Liver (tissue), 9 donors: ENCODE data around the gene IL21R. TPM values are rescaled to one million over a fixed set of nuclear protein-coding genes. Genes with fewer than 3 reads are reported as not detected.
"Not testable (repeated sequence)": the region's sequence is repeated elsewhere in the genome, so short reads cannot be mapped to it uniquely, and the experiment has no call there.

ENCODE experiments used
- DNase-seq: peaks from one replicate; pipeline ENCODE4 v3.0.0-alpha.2; 2017; ENCODE audit warnings: low spot score
- H3K27ac ChIP-seq, 2 donors: one replicate each; pipeline ENCODE4 v1.7.0; 2013; ENCODE audit warnings: inconsistent platforms in 2 of 2, low read length in 2 of 2, control low read depth in 1 of 2, low read depth in 1 of 2, mild to moderate bottlenecking in 1 of 2
- H3K27me3 ChIP-seq, 4 donors: one replicate each; pipeline versions ENCODE4 v1.6.1 to v1.7.0; 2013; ENCODE audit warnings: low read length in 3 of 4, inconsistent platforms in 1 of 4, mild to moderate bottlenecking in 1 of 4, moderate library complexity in 1 of 4; ENCODE audit not compliant: control insufficient read depth in 4 of 4, insufficient read depth in 4 of 4
- H3K36me3 ChIP-seq, 4 donors: one replicate each; pipeline versions ENCODE4 v1.6.1 to v1.7.0; 2013; ENCODE audit warnings: low read length in 3 of 4, mild to moderate bottlenecking in 3 of 4, low read depth in 1 of 4, moderate library complexity in 1 of 4; ENCODE audit not compliant: control insufficient read depth in 4 of 4, insufficient read depth in 3 of 4
- H3K4me1 ChIP-seq, 4 donors: one replicate each; pipeline versions ENCODE4 v1.6.1 to v1.7.0; 2013; ENCODE audit warnings: low read length in 3 of 4, mild to moderate bottlenecking in 3 of 4, moderate library complexity in 1 of 4; ENCODE audit not compliant: control insufficient read depth in 4 of 4, insufficient read depth in 4 of 4
- H3K4me3 ChIP-seq, 3 donors: one replicate each; pipeline versions ENCODE4 v1.6.1 to v1.7.0; 2013; ENCODE audit warnings: low read length in 3 of 3, control low read depth in 1 of 3, low read depth in 1 of 3, mild to moderate bottlenecking in 1 of 3
- H3K9ac ChIP-seq, 2 donors: one replicate each; pipeline ENCODE4 v1.7.0; 2013; ENCODE audit warnings: low read length in 2 of 2, mild to moderate bottlenecking in 2 of 2, moderate library complexity in 2 of 2, control low read depth in 1 of 2, low read depth in 1 of 2
- H3K9me3 ChIP-seq, 4 donors: one replicate each; pipeline versions ENCODE4 v1.6.1 to v1.7.0; 2013; ENCODE audit warnings: low read length in 3 of 4; ENCODE audit not compliant: control insufficient read depth in 4 of 4
- GABPA ChIP-seq, 2 donors: IDR thresholded peaks in 1 of 2; conservative IDR thresholded peaks in 1 of 2; 2 replicates each; pipeline ENCODE4 v1.6.1; 2016; ENCODE audit warnings: antibody characterized with exemption in 2 of 2, mild to moderate bottlenecking in 1 of 2, moderate library complexity in 1 of 2
- NR2F2 ChIP-seq: IDR thresholded peaks from 2 replicates; pipeline ENCODE4 v1.6.1; 2016; ENCODE audit warnings: antibody characterized with exemption
- RAD21 ChIP-seq, 2 donors: IDR thresholded peaks; 2 replicates each; pipeline ENCODE4 v1.6.1; 2016; ENCODE audit warnings: antibody characterized with exemption in 2 of 2, mild to moderate bottlenecking in 2 of 2
- SP1 ChIP-seq: IDR thresholded peaks from 2 replicates; pipeline ENCODE4 v1.6.1; 2018; ENCODE audit warnings: antibody characterized with exemption, mild to moderate bottlenecking
- TAF1 ChIP-seq: conservative IDR thresholded peaks from 2 replicates; pipeline ENCODE4 v1.6.1; 2016; ENCODE audit warnings: antibody characterized with exemption, mild to moderate bottlenecking
- WGBS: extraction: QIAGEN DNeasy Blood & Tissue Kit; methylation state at CpG from one replicate; pipeline ENCODE4 v1.1.7; 2013; 5-methylcytosine and 5-hydroxymethylcytosine counted together
- polyA plus RNA-seq, 2 donors: library from polyadenylated mRNA; stranded (reverse) in 1 of 2; unstranded in 1 of 2; fragments of 200-250 nt in 1 of 2; fragments of >200 nt in 1 of 2; fragmentation: Nextera tagmentation in 1 of 2; extraction: Ambion mirVana in 1 of 2; gene quantifications; one replicate each; pipeline versions ENCODE4 v1.2.1 to v1.2.3, GENCODE V29; 2013 to 2015
- total RNA-seq, 2 donors: library from RNA; depleted of rRNA; stranded (reverse); fragments of >200 nt; gene quantifications; one replicate each; pipeline ENCODE4 v1.2.3, GENCODE V29; 2014
- TF ChIP-seq, protein P1 (sequence below): IDR thresholded peaks from 2 replicates; pipeline ENCODE4 v1.6.1; 2016; ENCODE audit warnings: antibody characterized with exemption, mild to moderate bottlenecking
- donor health status: healthy.
- donor health status: healthy.
- donor health status: healthy.
- donor health status: healthy.
- donor health status: healthy.

Gene IL21R
- total and polyA plus RNA-seq, 4 donors = 0.19 to 0.84 (median 0.39) TPM

DNA sequence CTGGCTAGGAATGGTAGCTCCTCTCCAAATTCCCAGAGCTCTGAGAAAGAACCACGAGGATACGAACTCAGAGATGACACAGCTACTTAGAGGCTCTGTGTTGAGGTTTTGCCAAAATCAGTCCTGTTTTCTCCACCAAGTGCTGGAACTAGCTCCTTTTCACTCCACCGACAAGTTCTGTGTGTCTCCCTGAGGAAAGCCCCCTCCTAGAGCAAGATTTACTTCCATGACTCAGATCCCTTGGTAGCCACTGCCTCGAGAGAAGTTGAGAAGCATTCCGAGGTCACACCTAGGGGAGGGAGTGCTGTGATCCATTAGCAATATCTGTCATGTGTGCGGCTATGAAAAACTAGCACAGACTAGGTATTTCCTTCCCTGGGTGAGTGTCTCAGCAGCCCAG, 30.6 kb downstream of the IL21R start:
- Histone ChIP-seq H3K27me3 (no peaks in the 10 kb centered on the region), H3K27ac (no peak overlapping the region), H3K36me3 (no peaks in the 10 kb centered on the region), H3K4me3 (no peak overlapping the region), H3K4me1 (no peaks in the 10 kb centered on the region), H3K9me3 (no peaks in the 10 kb centered on the region), H3K9ac (no peak overlapping the region)
- peak; percentile 20 for DNase-seq
- TF ChIP-seq SP1 (no peak), GABPA (IDR thresholded peaks at IDR 0.05 in 1 of 2, conservative IDR thresholded peaks at IDR 0.05 in 1 of 2) (no peak), TAF1 (no peak), RAD21 (IDR thresholded peaks at IDR 0.05) (no peak)
- TF ChIP-seq, protein P1, sequence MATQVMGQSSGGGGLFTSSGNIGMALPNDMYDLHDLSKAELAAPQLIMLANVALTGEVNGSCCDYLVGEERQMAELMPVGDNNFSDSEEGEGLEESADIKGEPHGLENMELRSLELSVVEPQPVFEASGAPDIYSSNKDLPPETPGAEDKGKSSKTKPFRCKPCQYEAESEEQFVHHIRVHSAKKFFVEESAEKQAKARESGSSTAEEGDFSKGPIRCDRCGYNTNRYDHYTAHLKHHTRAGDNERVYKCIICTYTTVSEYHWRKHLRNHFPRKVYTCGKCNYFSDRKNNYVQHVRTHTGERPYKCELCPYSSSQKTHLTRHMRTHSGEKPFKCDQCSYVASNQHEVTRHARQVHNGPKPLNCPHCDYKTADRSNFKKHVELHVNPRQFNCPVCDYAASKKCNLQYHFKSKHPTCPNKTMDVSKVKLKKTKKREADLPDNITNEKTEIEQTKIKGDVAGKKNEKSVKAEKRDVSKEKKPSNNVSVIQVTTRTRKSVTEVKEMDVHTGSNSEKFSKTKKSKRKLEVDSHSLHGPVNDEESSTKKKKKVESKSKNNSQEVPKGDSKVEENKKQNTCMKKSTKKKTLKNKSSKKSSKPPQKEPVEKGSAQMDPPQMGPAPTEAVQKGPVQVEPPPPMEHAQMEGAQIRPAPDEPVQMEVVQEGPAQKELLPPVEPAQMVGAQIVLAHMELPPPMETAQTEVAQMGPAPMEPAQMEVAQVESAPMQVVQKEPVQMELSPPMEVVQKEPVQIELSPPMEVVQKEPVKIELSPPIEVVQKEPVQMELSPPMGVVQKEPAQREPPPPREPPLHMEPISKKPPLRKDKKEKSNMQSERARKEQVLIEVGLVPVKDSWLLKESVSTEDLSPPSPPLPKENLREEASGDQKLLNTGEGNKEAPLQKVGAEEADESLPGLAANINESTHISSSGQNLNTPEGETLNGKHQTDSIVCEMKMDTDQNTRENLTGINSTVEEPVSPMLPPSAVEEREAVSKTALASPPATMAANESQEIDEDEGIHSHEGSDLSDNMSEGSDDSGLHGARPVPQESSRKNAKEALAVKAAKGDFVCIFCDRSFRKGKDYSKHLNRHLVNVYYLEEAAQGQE = no peak
- 54% methylated on average over 6 of the region's 6 CpGs for WGBS

- DNase-seq, H3K27ac ChIP-seq, H3K36me3 ChIP-seq, H3K9ac ChIP-seq, H3K27me3 ChIP-seq, H3K4me3 ChIP-seq, H3K4me1 ChIP-seq, H3K9me3 ChIP-seq: not testable (repeated sequence)
- WGBS = 79% methylated on average over 5 of the region's 5 CpGs
Measured at GRCh38 chr16:27433191-27433590, 31.2 kb downstream of the IL21R start.

GRCh38 chr16:27433636-27434035, 31.7 kb downstream of the IL21R start:
- Histone ChIP-seq H3K4me1 (no peaks in the 10 kb centered on the region), H3K4me3 (no peak overlapping the region), H3K27me3 (no peaks in the 10 kb centered on the region), H3K27ac (no peak overlapping the region), H3K9ac (no peak overlapping the region), H3K36me3 (no peaks in the 10 kb centered on the region), H3K9me3 (no peaks in the 10 kb centered on the region)
- no peak for TF ChIP-seq NR2F2
- TF ChIP-seq, protein P1 = no peak
- TF ChIP-seq RAD21 (IDR thresholded peaks at IDR 0.05) = no peak
- 74% methylated on average over 8 of the region's 8 CpGs for WGBS
- DNase-seq = peak; percentile 9
